Measurements from ENCODE around the gene ELFN2.

- TF ChIP-seq, protein P1, sequence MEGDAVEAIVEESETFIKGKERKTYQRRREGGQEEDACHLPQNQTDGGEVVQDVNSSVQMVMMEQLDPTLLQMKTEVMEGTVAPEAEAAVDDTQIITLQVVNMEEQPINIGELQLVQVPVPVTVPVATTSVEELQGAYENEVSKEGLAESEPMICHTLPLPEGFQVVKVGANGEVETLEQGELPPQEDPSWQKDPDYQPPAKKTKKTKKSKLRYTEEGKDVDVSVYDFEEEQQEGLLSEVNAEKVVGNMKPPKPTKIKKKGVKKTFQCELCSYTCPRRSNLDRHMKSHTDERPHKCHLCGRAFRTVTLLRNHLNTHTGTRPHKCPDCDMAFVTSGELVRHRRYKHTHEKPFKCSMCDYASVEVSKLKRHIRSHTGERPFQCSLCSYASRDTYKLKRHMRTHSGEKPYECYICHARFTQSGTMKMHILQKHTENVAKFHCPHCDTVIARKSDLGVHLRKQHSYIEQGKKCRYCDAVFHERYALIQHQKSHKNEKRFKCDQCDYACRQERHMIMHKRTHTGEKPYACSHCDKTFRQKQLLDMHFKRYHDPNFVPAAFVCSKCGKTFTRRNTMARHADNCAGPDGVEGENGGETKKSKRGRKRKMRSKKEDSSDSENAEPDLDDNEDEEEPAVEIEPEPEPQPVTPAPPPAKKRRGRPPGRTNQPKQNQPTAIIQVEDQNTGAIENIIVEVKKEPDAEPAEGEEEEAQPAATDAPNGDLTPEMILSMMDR (IDR thresholded peaks at IDR 0.05) = no peak
- no peak for TF ChIP-seq POLR2A (IDR thresholded peaks at IDR 0.05)
Observed at GRCh38 chr22:37462436-37462835, 35.2 kb upstream of the ELFN2 start.
